CD4-positive, alpha-beta T cell treated with Interleukin-6 at 100 ng/mL for 8 hours (primary cell): ENCODE results near the gene CLPSL2.

ENCODE experiments used
- DNase-seq: peaks from one replicate; pipeline ENCODE4 v3.0.0-alpha.2; 2020; ENCODE audit warnings: mixed read lengths, low spot score

Gene CLPSL2

GRCh38 chr6:35787266-35788218 lies 11.1 kb downstream of the CLPSL2 start:
- DNase-seq, result no peak

GRCh38 chr6:35788423-35788982 lies 12.1 kb downstream of the CLPSL2 start:
- no peak for DNase-seq

- DNase-seq, result no peak
Observed at GRCh38 chr6:35790683-35791082, 14.3 kb downstream of the CLPSL2 start.

- no peak for DNase-seq
Observed at GRCh38 chr6:35794536-35795452, 18.4 kb downstream of the CLPSL2 start.

- no peak for DNase-seq
Observed at GRCh38 chr6:35795453-35796071, 19.2 kb downstream of the CLPSL2 start.

- no peak for DNase-seq
Observed at GRCh38 chr6:35796236-35796635, 19.8 kb downstream of the CLPSL2 start.

- DNase-seq, result no peak
Observed at GRCh38 chr6:35797837-35798526, 21.6 kb downstream of the CLPSL2 start.

- DNase-seq, result no peak
Observed at GRCh38 chr6:35798706-35799105, 22.3 kb downstream of the CLPSL2 start.

- no peak for DNase-seq
Observed at GRCh38 chr6:35801148-35801547, 24.8 kb downstream of the CLPSL2 start.

- no peak for DNase-seq
Observed at GRCh38 chr6:35804996-35805736, 28.8 kb downstream of the CLPSL2 start, which contains the start of gene LHFPL5. LHFPL5 (plus strand) TSS chr6:35805352; CDS start chr6:35805671, 319 bp downstream.

- no peak for DNase-seq
Observed at GRCh38 chr6:35808688-35809087, 32.3 kb downstream of the CLPSL2 start.

- no peak for DNase-seq
Observed at GRCh38 chr6:35809809-35810208, 33.4 kb downstream of the CLPSL2 start.

GRCh38 chr6:35810971-35811698 lies 34.7 kb downstream of the CLPSL2 start:
- DNase-seq, result no peak

GRCh38 chr6:35811699-35811995 lies 35.2 kb downstream of the CLPSL2 start:
- no peak for DNase-seq

GRCh38 chr6:35817515-35817914 lies 41.1 kb downstream of the CLPSL2 start:
- DNase-seq, result no peak

GRCh38 chr6:35823601-35824000 lies 47.2 kb downstream of the CLPSL2 start:
- no peak for DNase-seq

- DNase-seq, result no peak
Observed at GRCh38 chr6:35824552-35825192, 48.3 kb downstream of the CLPSL2 start.
